Thyroid gland (tissue), 4 donors: ENCODE data around the gene ENTPD8.

ENCODE experiments used
- POLR2A ChIP-seq, 2 donors: fragments of 450-650 bp; IDR thresholded peaks; one replicate each; pipeline ENCODE4 v1.6.1; 2017; ENCODE audit warnings: antibody characterized with exemption in 2 of 2, mild to moderate bottlenecking in 2 of 2, moderate library complexity in 1 of 2
- TF ChIP-seq, protein P1 (sequence below), 6 experiments: fragments of 200-600 bp in 3 of 6; fragments of 450-650 bp in 3 of 6; sonication (generic) in 3 of 6; IDR thresholded peaks; one replicate each; pipeline ENCODE4 v1.5.1; 2016 to 2019; ENCODE audit warnings: antibody characterized with exemption in 6 of 6, mild to moderate bottlenecking in 2 of 6, inconsistent platforms in 1 of 6, moderate library complexity in 1 of 6

DNA sequence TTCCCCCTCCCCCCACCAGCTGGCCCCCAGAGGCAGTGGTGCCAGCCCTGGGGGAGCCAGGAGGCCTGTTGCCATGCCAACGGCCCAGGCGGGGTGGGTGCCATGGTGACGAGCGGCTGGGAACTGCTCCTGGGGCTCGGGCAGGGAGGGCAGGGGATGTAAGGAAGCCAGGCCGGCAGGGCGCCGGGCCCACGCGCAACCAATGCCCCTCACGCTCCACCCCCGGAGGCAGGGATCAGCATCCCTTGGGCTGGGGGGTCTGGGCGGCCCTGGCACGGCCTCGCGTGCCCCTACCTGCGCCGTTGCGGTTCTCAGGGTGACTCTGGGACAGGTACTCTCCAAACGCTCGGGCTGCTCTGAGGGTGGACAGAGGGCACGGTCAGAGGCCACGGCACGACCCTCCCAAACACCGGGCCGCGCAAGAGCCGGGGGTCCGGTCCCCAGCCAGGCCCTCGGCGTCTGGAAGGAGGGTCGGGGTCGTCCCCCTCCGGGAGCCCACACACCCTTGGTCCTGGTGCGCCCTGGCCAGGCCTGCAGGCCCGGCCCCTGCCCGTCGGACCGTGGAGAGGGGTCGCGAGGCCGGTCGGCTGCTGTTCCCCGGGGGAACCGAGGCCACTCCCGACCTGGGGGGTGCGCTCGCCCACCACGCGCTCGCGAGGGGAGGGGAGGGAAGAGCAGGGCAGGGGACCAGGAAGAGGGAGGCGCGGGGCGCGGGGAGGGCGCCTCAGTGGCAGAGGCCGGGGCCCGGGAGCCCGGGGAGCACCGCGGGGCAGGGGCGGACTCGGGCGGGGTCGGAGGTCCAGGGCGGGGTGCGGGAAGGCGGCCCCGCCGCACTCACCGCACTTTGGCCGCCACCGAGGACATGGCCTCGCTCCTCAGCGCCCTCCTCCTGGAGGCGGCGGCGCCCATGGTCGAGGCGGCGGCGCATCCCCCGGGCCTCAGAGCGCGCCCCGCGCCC lies 17.3 kb upstream of the ENTPD8 start:
- no peak for TF ChIP-seq POLR2A (IDR thresholded peaks at IDR 0.05)
- TF ChIP-seq, protein P1, sequence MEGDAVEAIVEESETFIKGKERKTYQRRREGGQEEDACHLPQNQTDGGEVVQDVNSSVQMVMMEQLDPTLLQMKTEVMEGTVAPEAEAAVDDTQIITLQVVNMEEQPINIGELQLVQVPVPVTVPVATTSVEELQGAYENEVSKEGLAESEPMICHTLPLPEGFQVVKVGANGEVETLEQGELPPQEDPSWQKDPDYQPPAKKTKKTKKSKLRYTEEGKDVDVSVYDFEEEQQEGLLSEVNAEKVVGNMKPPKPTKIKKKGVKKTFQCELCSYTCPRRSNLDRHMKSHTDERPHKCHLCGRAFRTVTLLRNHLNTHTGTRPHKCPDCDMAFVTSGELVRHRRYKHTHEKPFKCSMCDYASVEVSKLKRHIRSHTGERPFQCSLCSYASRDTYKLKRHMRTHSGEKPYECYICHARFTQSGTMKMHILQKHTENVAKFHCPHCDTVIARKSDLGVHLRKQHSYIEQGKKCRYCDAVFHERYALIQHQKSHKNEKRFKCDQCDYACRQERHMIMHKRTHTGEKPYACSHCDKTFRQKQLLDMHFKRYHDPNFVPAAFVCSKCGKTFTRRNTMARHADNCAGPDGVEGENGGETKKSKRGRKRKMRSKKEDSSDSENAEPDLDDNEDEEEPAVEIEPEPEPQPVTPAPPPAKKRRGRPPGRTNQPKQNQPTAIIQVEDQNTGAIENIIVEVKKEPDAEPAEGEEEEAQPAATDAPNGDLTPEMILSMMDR (IDR thresholded peaks at IDR 0.05) = no peak
